A549 treated with AZD9567 at 1 μM for 4 hours (cell line): ENCODE results near the gene UBXN4. TPM values are rescaled to one million over a fixed set of nuclear protein-coding genes. Genes with fewer than 3 reads are reported as not detected.

Experiments
- total RNA-seq: library from RNA; stranded (reverse); fragments of 200-300 nt; extraction: Qiagen RNA extraction; gene quantifications from 5 replicates; pipeline ENCODE4 v1.2.3, GENCODE V29; 2022; ENCODE audit not compliant: insufficient read depth

Gene UBXN4
- 31.5 to 49.8 TPM (median 43.2 TPM) in 5 replicates for total RNA-seq

GRCh38 chr2:135741395-135742324 is at the start of gene UBXN4:
UBXN4 (plus strand) TSS chr2:135741855; CDS start chr2:135741930, 75 bp downstream.

Other genes starting within 250 kb of the UBXN4 start
- gene ZRANB3, start 210.6 kb upstream of the UBXN4 start, total RNA-seq = 5.1 to 11.1 TPM (median 6.5 TPM) in 5 replicates
- 22.7 to 29.5 TPM (median 24.6 TPM) in 5 replicates for gene R3HDM1, start 210.4 kb upstream of the UBXN4 start, total RNA-seq
- 0.01 to 0.04 TPM (median 0.02 TPM) in 4 of 5 replicates, not detected in the other for gene LCT, start 95.3 kb downstream of the UBXN4 start, total RNA-seq
- gene MCM6, start 134.6 kb downstream of the UBXN4 start, total RNA-seq = 45.8 to 61.2 TPM (median 47.9 TPM) in 5 replicates
- gene DARS1, start 243.8 kb downstream of the UBXN4 start, total RNA-seq = 49.4 to 69.0 TPM (median 52.9 TPM) in 5 replicates